HEK293 (cell line): ENCODE results near the gene ANKRD44.

ENCODE experiments used
- KLF1 ChIP-seq: fragments of 450-650 bp; formaldehyde crosslinking; IDR thresholded peaks from 2 replicates; pipeline ENCODE4 v1.5.1; 2016; ENCODE audit warnings: missing biosample characterization, missing genetic modification characterization
- SP3 ChIP-seq: fragments of 450-650 bp; formaldehyde crosslinking; IDR thresholded peaks from 2 replicates; pipeline ENCODE4 v1.5.1; 2016; ENCODE audit warnings: missing biosample characterization, missing genetic modification characterization
- ZNF184 ChIP-seq: fragments of 450-650 bp; IDR thresholded peaks from 2 replicates; pipeline ENCODE4 v1.5.1; 2018; ENCODE audit warnings: missing biosample characterization, mild to moderate bottlenecking, missing genetic modification characterization
- ZNF366 ChIP-seq: fragments of 450-650 bp; formaldehyde crosslinking; conservative IDR thresholded peaks from 2 replicates; pipeline ENCODE4 v1.5.1; 2016; ENCODE audit warnings: missing biosample characterization, missing genetic modification characterization
- ZNF37A ChIP-seq: fragments of 450-650 bp; IDR thresholded peaks from 2 replicates; pipeline ENCODE4 v1.5.1; 2018; ENCODE audit warnings: missing biosample characterization, missing genetic modification characterization
- ZNF501 ChIP-seq: fragments of 450-650 bp; formaldehyde crosslinking; IDR thresholded peaks from 2 replicates; pipeline ENCODE4 v1.5.1; 2016; ENCODE audit warnings: missing biosample characterization, missing genetic modification characterization
- ZNF548 ChIP-seq: fragments of 450-650 bp; formaldehyde crosslinking; IDR thresholded peaks from 2 replicates; pipeline ENCODE4 v1.5.1; 2016; ENCODE audit warnings: missing biosample characterization, missing genetic modification characterization
- ZNF76 ChIP-seq: fragments of 450-650 bp; formaldehyde crosslinking; IDR thresholded peaks from 2 replicates; pipeline ENCODE4; 2016; ENCODE audit warnings: low read depth, missing biosample characterization, missing genetic modification characterization, borderline replicate concordance
- ZNF776 ChIP-seq: fragments of 450-650 bp; formaldehyde crosslinking; IDR thresholded peaks from 2 replicates; pipeline ENCODE4 v1.5.0; 2017; ENCODE audit warnings: missing biosample characterization, missing genetic modification characterization, borderline replicate concordance
- TF ChIP-seq, protein P1 (sequence below): fragments of 450-650 bp; formaldehyde crosslinking; IDR thresholded peaks from 2 replicates; pipeline ENCODE4 v1.5.1; 2016; ENCODE audit warnings: missing biosample characterization, missing genetic modification characterization

DNA sequence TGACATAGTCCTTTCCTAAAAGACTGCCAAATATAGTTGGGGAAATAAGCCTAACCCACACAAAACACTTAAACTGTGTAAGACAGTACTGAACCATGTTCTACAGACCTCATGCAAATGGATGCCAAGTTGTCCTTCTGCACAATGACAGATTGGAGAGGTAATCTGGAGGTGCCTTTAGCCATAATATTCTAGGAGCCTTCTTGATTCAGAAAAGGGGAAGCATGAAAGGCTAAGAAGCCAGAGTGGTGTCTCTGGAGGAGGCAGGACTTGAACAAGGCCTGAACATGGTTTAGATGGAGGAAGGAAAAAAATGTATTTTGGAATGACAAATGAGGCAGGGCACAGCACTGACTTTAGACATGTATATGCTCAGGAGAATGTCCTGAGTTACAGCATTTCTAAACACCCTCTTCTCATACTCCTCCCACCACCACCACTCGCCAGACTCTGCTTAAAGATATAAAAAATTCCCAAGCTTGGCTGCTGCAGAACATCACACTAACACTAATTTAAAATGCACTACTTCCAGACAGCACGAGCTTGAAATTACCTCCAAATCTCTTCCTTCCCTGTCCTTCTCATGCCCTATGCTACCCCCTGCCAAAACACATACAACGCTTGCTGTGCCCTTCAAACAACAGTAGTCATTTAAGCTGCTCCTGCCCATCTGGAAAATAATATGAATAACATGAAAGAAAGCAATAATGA, 110.4 kb downstream of the ANKRD44 start:
- TF ChIP-seq, protein P1, sequence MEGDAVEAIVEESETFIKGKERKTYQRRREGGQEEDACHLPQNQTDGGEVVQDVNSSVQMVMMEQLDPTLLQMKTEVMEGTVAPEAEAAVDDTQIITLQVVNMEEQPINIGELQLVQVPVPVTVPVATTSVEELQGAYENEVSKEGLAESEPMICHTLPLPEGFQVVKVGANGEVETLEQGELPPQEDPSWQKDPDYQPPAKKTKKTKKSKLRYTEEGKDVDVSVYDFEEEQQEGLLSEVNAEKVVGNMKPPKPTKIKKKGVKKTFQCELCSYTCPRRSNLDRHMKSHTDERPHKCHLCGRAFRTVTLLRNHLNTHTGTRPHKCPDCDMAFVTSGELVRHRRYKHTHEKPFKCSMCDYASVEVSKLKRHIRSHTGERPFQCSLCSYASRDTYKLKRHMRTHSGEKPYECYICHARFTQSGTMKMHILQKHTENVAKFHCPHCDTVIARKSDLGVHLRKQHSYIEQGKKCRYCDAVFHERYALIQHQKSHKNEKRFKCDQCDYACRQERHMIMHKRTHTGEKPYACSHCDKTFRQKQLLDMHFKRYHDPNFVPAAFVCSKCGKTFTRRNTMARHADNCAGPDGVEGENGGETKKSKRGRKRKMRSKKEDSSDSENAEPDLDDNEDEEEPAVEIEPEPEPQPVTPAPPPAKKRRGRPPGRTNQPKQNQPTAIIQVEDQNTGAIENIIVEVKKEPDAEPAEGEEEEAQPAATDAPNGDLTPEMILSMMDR (tag by site-specific recombination) = no peak
- no peak for TF ChIP-seq ZNF184 (tag by site-specific recombination)
- no peak for TF ChIP-seq SP3 (tag by site-specific recombination)
- no peak for TF ChIP-seq ZNF37A
- no peak for TF ChIP-seq ZNF76 (tag by site-specific recombination)
- TF ChIP-seq ZNF501 (tag by site-specific recombination) = no peak
- TF ChIP-seq KLF1 (tag by site-specific recombination) = no peak
- TF ChIP-seq ZNF776 (tag by site-specific recombination) = no peak
- no peak for TF ChIP-seq ZNF548
- no peak for TF ChIP-seq ZNF366 (tag by site-specific recombination)
